Pons (tissue), 1 donor: Measurements from ENCODE around the gene HSPG2.
"Not testable (repeated sequence)": the region's sequence is repeated elsewhere in the genome, so short reads cannot be mapped to it uniquely, and the experiment has no call there.

Experiments
- DNase-seq: peaks from one replicate; pipeline ENCODE4 v3.0.0-alpha.2; 2016; ENCODE audit warnings: low spot score

HSPG2 gene

GRCh38 chr1:21783679-21784603 lies 153.2 kb downstream of the HSPG2 start:
- no peak for DNase-seq

- peak; percentile 98 for DNase-seq
Measured at GRCh38 chr1:21782868-21783678, 154.0 kb downstream of the HSPG2 start, which contains the start of gene USP48. TSS of gene USP48 (minus strand) at chr1:21783149. CDS start at chr1:21782957, 192 bp downstream.

- peak; percentile 75 for DNase-seq
Measured at GRCh38 chr1:21782349-21782867, 154.7 kb downstream of the HSPG2 start.

DNA sequence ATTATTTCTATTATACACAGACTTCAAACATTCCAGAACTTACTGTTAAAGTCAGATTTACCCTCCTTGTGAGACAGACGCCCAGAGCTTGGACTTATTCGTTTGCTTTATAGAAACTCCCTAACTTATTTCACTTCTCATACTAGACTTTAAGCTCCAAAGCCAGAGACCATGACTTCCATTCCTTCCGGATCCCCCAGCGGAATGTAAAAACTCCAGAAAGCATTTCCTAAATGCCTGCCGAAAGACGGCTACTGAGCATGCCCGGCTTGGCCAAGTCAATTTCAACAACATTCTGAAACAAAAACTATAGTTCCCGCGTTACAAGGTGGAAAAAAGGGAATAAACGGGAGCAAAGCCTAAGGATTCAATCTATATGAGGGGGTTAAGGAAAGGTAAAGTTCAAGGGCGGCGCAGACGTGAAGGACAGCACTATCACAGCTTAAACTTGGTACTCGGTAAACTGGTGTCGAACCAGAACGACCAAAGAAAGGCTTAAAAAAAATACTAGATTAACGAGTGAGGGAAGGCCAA lies 155.2 kb downstream of the HSPG2 start:
- no peak for DNase-seq

- no peak for DNase-seq
Measured at GRCh38 chr1:21779613-21780521, 157.2 kb downstream of the HSPG2 start.

- DNase-seq = no peak
Measured at GRCh38 chr1:21778405-21778727, 158.7 kb downstream of the HSPG2 start.

- DNase-seq = not testable (repeated sequence)
Measured at GRCh38 chr1:21776925-21777324, 160.2 kb downstream of the HSPG2 start.

- no peak for DNase-seq
Measured at GRCh38 chr1:21775985-21776562, 161.0 kb downstream of the HSPG2 start.

DNA sequence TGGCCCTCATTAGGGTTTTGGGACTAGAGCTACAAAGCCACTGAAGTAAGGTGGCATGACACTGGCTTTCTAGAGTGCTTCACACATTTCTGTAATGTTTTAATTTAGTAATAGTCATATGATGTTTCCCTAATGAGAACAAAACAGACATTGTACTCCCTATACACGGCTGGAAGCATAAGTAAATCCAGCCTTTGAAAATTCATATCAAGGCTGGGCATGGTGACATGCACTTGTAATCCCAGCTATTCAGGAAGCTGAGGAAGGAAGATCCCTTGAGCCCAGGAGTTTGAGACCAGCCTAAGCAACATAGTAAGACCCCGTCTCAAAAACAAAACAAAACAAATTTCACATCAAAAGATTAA lies 161.6 kb downstream of the HSPG2 start:
- peak; percentile 75 for DNase-seq

DNA sequence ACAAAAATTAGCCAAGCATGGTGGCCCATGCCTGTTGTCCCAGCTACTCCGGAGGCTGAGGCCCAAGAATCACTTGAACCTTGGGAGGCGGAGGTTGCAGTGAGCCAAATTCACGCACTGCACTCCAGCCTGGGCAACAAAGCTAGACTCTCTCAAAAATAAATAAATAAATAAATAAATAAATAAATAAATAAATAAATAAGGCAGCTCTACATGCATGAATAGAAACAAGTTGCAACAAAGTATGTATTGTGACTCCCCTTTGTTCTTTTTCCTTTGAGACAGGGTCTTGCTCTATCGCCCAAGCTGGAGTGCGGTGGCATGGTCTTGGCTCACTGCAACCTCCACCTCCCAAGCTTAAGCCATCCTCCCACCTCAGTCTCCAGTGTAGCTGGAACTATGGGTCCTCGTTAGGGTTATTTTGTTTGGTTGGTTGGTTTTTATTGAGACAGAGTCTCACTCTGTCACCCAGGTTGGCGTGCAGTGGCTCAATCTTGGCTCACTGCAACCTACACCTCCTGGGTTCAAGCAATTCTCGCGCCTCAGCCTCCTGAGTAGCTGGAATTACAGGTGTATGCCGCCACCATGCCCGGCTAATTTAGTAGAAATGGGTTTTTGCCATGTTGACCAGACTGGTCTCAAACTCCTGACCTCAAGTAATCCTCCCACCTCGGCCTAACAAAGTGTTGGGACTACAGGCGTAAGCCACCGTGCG lies 162.1 kb downstream of the HSPG2 start:
- peak; percentile 27 for DNase-seq

DNA sequence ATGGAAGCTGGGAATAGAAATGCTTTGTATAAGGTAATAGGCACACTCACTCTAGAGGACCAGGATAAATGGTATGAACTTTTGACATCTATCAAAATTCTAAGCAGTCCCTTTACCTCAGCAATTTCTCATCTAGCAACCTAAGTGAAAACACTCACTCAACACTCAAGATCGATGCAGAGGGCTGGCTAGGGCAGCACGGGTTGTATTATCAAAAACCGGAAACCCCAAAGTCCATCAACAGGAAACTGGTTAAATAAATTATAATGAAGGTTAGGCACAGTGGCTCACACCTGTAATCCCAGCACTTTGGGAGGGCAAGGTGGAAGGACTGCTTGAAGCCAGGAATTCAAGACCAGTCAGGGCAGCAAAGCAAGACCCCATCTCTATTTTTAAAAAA lies 163.5 kb downstream of the HSPG2 start:
- DNase-seq = no peak
